Measurements from ENCODE around the gene MAP3K20.

GRCh38 chr2:173223871-173224270 lies 148.2 kb downstream of the MAP3K20 start:
- TF ChIP-seq, protein P1, sequence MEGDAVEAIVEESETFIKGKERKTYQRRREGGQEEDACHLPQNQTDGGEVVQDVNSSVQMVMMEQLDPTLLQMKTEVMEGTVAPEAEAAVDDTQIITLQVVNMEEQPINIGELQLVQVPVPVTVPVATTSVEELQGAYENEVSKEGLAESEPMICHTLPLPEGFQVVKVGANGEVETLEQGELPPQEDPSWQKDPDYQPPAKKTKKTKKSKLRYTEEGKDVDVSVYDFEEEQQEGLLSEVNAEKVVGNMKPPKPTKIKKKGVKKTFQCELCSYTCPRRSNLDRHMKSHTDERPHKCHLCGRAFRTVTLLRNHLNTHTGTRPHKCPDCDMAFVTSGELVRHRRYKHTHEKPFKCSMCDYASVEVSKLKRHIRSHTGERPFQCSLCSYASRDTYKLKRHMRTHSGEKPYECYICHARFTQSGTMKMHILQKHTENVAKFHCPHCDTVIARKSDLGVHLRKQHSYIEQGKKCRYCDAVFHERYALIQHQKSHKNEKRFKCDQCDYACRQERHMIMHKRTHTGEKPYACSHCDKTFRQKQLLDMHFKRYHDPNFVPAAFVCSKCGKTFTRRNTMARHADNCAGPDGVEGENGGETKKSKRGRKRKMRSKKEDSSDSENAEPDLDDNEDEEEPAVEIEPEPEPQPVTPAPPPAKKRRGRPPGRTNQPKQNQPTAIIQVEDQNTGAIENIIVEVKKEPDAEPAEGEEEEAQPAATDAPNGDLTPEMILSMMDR (IDR thresholded peaks at IDR 0.05 in 8 of 11, conservative IDR thresholded peaks at IDR 0.05 in 3 of 11), result no peak
- TF ChIP-seq POLR2A (IDR thresholded peaks at IDR 0.05) (no peak), POLR2AphosphoS5 (IDR thresholded peaks at IDR 0.05) (no peak)
